HUES48 (cell line): ENCODE results near the gene ZBTB9.

Source experiments
- H3K27ac ChIP-seq: one replicate; pipeline ENCODE4 v1.7.0; 2013; ENCODE audit warnings: low read depth, low read length, inconsistent platforms
- H3K27me3 ChIP-seq: 2 replicates; pipeline ENCODE4 v1.6.1; 2013; ENCODE audit warnings: mild to moderate bottlenecking, low read length; ENCODE audit not compliant: control insufficient read depth, insufficient read depth
- H3K36me3 ChIP-seq: 2 replicates; pipeline ENCODE4 v1.6.1; 2013; ENCODE audit warnings: low read length; ENCODE audit not compliant: control insufficient read depth, insufficient read depth
- H3K4me1 ChIP-seq: 2 replicates; pipeline ENCODE4 v1.6.1; 2013; ENCODE audit warnings: mild to moderate bottlenecking, low read length; ENCODE audit not compliant: control insufficient read depth, insufficient read depth
- H3K4me3 ChIP-seq: 2 replicates; pipeline ENCODE4 v1.5.1; 2013; ENCODE audit warnings: mild to moderate bottlenecking, low read depth, low read length
- H3K9ac ChIP-seq: 2 replicates; pipeline ENCODE4 v1.6.1; 2013; ENCODE audit warnings: mild to moderate bottlenecking, low read depth, low read length, moderate library complexity
- H3K9me3 ChIP-seq: 2 replicates; pipeline ENCODE4 v1.6.1; 2013; ENCODE audit warnings: low read length; ENCODE audit not compliant: control insufficient read depth, insufficient read depth

The ZBTB9 gene

GRCh38 chr6:33420491-33421343 is 33.7 kb upstream of the ZBTB9 start:
- H3K9ac ChIP-seq: no peak overlapping the region
- H3K36me3 ChIP-seq: peaks cover 28% of the 10 kb centered on the region
- peak overlapping the region; percentile 33 for H3K27ac ChIP-seq
- no peaks in the 10 kb centered on the region for H3K27me3 ChIP-seq
- H3K9me3 ChIP-seq: no peaks in the 10 kb centered on the region
- peaks cover 32% of the 10 kb centered on the region for H3K4me1 ChIP-seq
- peak overlapping the region; percentile 84 for H3K4me3 ChIP-seq

GRCh38 chr6:33421344-33421643 is 33.1 kb upstream of the ZBTB9 start:
- peaks cover 31% of the 10 kb centered on the region for H3K4me1 ChIP-seq
- no peak overlapping the region for H3K27ac ChIP-seq
- no peaks in the 10 kb centered on the region for H3K9me3 ChIP-seq
- peak overlapping the region; percentile 28; the same call in 1 of the 2 replicates for H3K4me3 ChIP-seq
- no peak overlapping the region for H3K9ac ChIP-seq
- peaks cover 22% of the 10 kb centered on the region for H3K36me3 ChIP-seq
- no peaks in the 10 kb centered on the region for H3K27me3 ChIP-seq

- Histone ChIP-seq H3K36me3 (peaks cover 19% of the 10 kb centered on the region), H3K9ac (no peak overlapping the region), H3K27me3 (no peaks in the 10 kb centered on the region), H3K9me3 (no peaks in the 10 kb centered on the region), H3K4me3 (no peak overlapping the region), H3K27ac (no peak overlapping the region), H3K4me1 (peaks cover 33% of the 10 kb centered on the region)
Observed at GRCh38 chr6:33423777-33424176, 30.6 kb upstream of the ZBTB9 start.

GRCh38 chr6:33424855-33425667 is 29.3 kb upstream of the ZBTB9 start:
- Histone ChIP-seq H3K9me3 (no peaks in the 10 kb centered on the region), H3K4me1 (peaks cover 35% of the 10 kb centered on the region), H3K36me3 (peaks cover 19% of the 10 kb centered on the region), H3K4me3 (peak overlapping the region; percentile 69), H3K27ac (peak overlapping the region; percentile 92), H3K9ac (peak overlapping the region; percentile 46; the same call in 1 of the 2 replicates), H3K27me3 (no peaks in the 10 kb centered on the region)

GRCh38 chr6:33425668-33426577 is 28.5 kb upstream of the ZBTB9 start:
- peaks cover 43% of the 10 kb centered on the region for H3K4me1 ChIP-seq
- H3K9me3 ChIP-seq: no peaks in the 10 kb centered on the region
- peak overlapping the region; percentile 69 for H3K4me3 ChIP-seq
- H3K36me3 ChIP-seq: peaks cover 19% of the 10 kb centered on the region
- peak overlapping the region; percentile 92 for H3K27ac ChIP-seq
- no peak overlapping the region for H3K9ac ChIP-seq
- no peaks in the 10 kb centered on the region for H3K27me3 ChIP-seq

GRCh38 chr6:33426590-33427511 is 27.5 kb upstream of the ZBTB9 start:
- H3K4me1 ChIP-seq: peaks cover 43% of the 10 kb centered on the region
- no peaks in the 10 kb centered on the region for H3K27me3 ChIP-seq
- no peaks in the 10 kb centered on the region for H3K9me3 ChIP-seq
- peak overlapping the region; percentile 73 for H3K4me3 ChIP-seq
- no peak overlapping the region for H3K9ac ChIP-seq
- H3K36me3 ChIP-seq: peaks cover 19% of the 10 kb centered on the region
- H3K27ac ChIP-seq: no peak overlapping the region

GRCh38 chr6:33427585-33428223 is 26.7 kb upstream of the ZBTB9 start:
- H3K27me3 ChIP-seq: no peaks in the 10 kb centered on the region
- no peak overlapping the region for H3K9ac ChIP-seq
- peaks cover 51% of the 10 kb centered on the region for H3K4me1 ChIP-seq
- H3K4me3 ChIP-seq: peak overlapping the region; percentile 73
- no peaks in the 10 kb centered on the region for H3K9me3 ChIP-seq
- peaks cover 19% of the 10 kb centered on the region for H3K36me3 ChIP-seq
- peak overlapping the region; percentile 18 for H3K27ac ChIP-seq

- no peaks in the 10 kb centered on the region for H3K27me3 ChIP-seq
- H3K4me3 ChIP-seq: peak overlapping the region; percentile 53
- H3K4me1 ChIP-seq: peaks cover 58% of the 10 kb centered on the region
- H3K9ac ChIP-seq: no peak overlapping the region
- H3K36me3 ChIP-seq: peaks cover 13% of the 10 kb centered on the region
- H3K9me3 ChIP-seq: no peaks in the 10 kb centered on the region
- H3K27ac ChIP-seq: peak overlapping the region; percentile 77
Observed at GRCh38 chr6:33428224-33428965, 26.0 kb upstream of the ZBTB9 start.

- Histone ChIP-seq H3K9ac (no peak overlapping the region), H3K36me3 (peaks cover 5% of the 10 kb centered on the region), H3K9me3 (no peaks in the 10 kb centered on the region), H3K27me3 (no peaks in the 10 kb centered on the region), H3K4me3 (no peak overlapping the region; the same call in 1 of the 2 replicates), H3K27ac (peak overlapping the region; percentile 51), H3K4me1 (peaks cover 63% of the 10 kb centered on the region)
Observed at GRCh38 chr6:33428966-33429749, 25.2 kb upstream of the ZBTB9 start.
